H1 (cell line): ENCODE measurements around the gene MUC5AC. TPM values are rescaled to one million over a fixed set of nuclear protein-coding genes. Genes with fewer than 3 reads are reported as not detected.

Experiments
- CTCF ChIA-PET: fragments of 300-600 bp; sonication (Branson Sonifier 250); formaldehyde crosslinking; loops from one replicate; lab custom pipeline; 2021; ENCODE audit not compliant: partially characterized antibody; lab: Charles Lee
- POLR2A ChIA-PET: fragments of 300-600 bp; sonication (Branson Sonifier 250); formaldehyde crosslinking; loops from one replicate; lab custom pipeline; 2021; ENCODE audit warnings: inconsistent platforms; ENCODE audit not compliant: partially characterized antibody; lab: Charles Lee
- DNase-seq, 2 experiments: peaks; one replicate each; pipeline versions ENCODE4 v3.0.0 to v3.0.0-alpha.2; 2010 to 2022; ENCODE audit warnings: low spot score in 2 of 2, low read depth in 1 of 2, mixed read lengths in 1 of 2
- FAIRE-seq: peaks from 2 replicates; lab custom pipeline; 2011; peaks lifted over from hg19 to GRCh38; lab: Jason Lieb, UNC
- H2AFZ ChIP-seq: 2 replicates; pipeline ENCODE4 v1.8.1; 2012; ENCODE audit warnings: low read length, inconsistent platforms
- H2AK5ac ChIP-seq: 2 replicates; pipeline ENCODE4 v1.6.1; 2013; ENCODE audit warnings: low read depth, low read length
- H2BK120ac ChIP-seq: replicated peaks from 2 replicates; pipeline ENCODE3; 2013; ENCODE audit warnings: low read depth, low read length, inconsistent platforms
- H2BK12ac ChIP-seq: 2 replicates; pipeline ENCODE4 v1.6.1; 2013; ENCODE audit warnings: low read depth, low read length
- H2BK15ac ChIP-seq: 2 replicates; pipeline ENCODE4 v1.6.1; 2013; ENCODE audit warnings: low read length
- H2BK20ac ChIP-seq: 2 replicates; pipeline ENCODE4 v1.6.1; 2013; ENCODE audit warnings: low read length
- H2BK5ac ChIP-seq: 2 replicates; pipeline ENCODE4 v1.6.1; 2013; ENCODE audit warnings: low read depth, low read length
- H3K14ac ChIP-seq: 2 replicates; pipeline ENCODE4 v1.6.1; 2013; ENCODE audit warnings: inconsistent platforms; ENCODE audit not compliant: insufficient read length
- H3K18ac ChIP-seq: 2 replicates; pipeline ENCODE4 v1.6.1; 2013; ENCODE audit warnings: low read length; ENCODE audit errors: extremely low read depth
- H3K23ac ChIP-seq: 2 replicates; pipeline ENCODE4 v1.6.1; 2013; ENCODE audit warnings: inconsistent platforms; ENCODE audit not compliant: insufficient read length
- H3K23me2 ChIP-seq: 2 replicates; pipeline ENCODE4 v1.6.1; 2013; ENCODE audit warnings: low read depth, low read length
- H3K27ac ChIP-seq: 2 replicates; pipeline ENCODE4 v1.6.1; 2011; ENCODE audit warnings: low read depth, low read length, inconsistent platforms
- H3K27me3 ChIP-seq, 4 experiments: replicated peaks in 1 of 4; 1 replicate in 1 of 4; 2 replicates in 3 of 4; pipeline versions ENCODE4 v1.6.1 to v1.8.1; 2011 to 2013; ENCODE audit warnings: low read length in 3 of 4, mild to moderate bottlenecking in 3 of 4, inconsistent platforms in 2 of 4, mixed read lengths in 2 of 4, moderate library complexity in 1 of 4; ENCODE audit not compliant: control insufficient read depth in 3 of 4, insufficient read depth in 3 of 4; ENCODE audit errors: extremely low read depth in 1 of 4
- H3K36me3 ChIP-seq, 4 experiments: 2 replicates each; pipeline versions ENCODE4 v1.6.1 to v1.8.1; 2011 to 2013; ENCODE audit warnings: mild to moderate bottlenecking in 4 of 4, low read length in 3 of 4, moderate library complexity in 2 of 4, control low read depth in 1 of 4, inconsistent platforms in 1 of 4; ENCODE audit not compliant: insufficient read depth in 4 of 4, control insufficient read depth in 2 of 4
- H3K4ac ChIP-seq: replicated peaks from 2 replicates; pipeline ENCODE3; 2013; ENCODE audit warnings: low read length, low read depth, mixed read lengths, inconsistent platforms; ENCODE audit not compliant: insufficient read length
- H3K4me1 ChIP-seq, 4 experiments: replicated peaks in 1 of 4; 1 replicate in 1 of 4; 2 replicates in 3 of 4; pipeline versions ENCODE4 v1.6.1 to v1.8.1; 2011 to 2013; ENCODE audit warnings: low read length in 3 of 4, inconsistent platforms in 2 of 4, mixed read lengths in 1 of 4; ENCODE audit not compliant: insufficient read depth in 4 of 4, control insufficient read depth in 3 of 4
- H3K4me2 ChIP-seq, 2 experiments: 2 replicates each; pipeline versions ENCODE4 v1.6.1 to v1.8.1; 2011 to 2013; ENCODE audit warnings: low read depth in 2 of 2, low read length in 2 of 2, control low read depth in 1 of 2, inconsistent platforms in 1 of 2, mild to moderate bottlenecking in 1 of 2; ENCODE audit not compliant: insufficient read depth in 1 of 2
- H3K4me3 ChIP-seq, 4 experiments: fragments of 200-600, 300-600 bp in 1 of 4; sonication (generic), shearing (Covaris generic), sonication (Bioruptor Twin) in 1 of 4; 2 replicates each; pipeline versions ENCODE4 v1.5.1 to v1.8.1; 2011 to 2016; ENCODE audit warnings: low read length in 4 of 4, low read depth in 3 of 4, control low read depth in 2 of 4, inconsistent platforms in 2 of 4, mild to moderate bottlenecking in 2 of 4, mixed read lengths in 1 of 4, moderate library complexity in 1 of 4; ENCODE audit not compliant: insufficient read depth in 2 of 4; ENCODE audit errors: extremely low read depth in 1 of 4
- H3K56ac ChIP-seq: replicated peaks from 2 replicates; pipeline ENCODE3; 2013; ENCODE audit warnings: low read depth, mild to moderate bottlenecking, mixed read lengths, low read length, inconsistent platforms; ENCODE audit not compliant: insufficient read length
- H3K79me1 ChIP-seq: 2 replicates; pipeline ENCODE4 v1.6.1; 2013; ENCODE audit warnings: low read depth, low read length, control low read depth
- H3K79me2 ChIP-seq, 2 experiments: 2 replicates each; pipeline versions ENCODE4 v1.6.1 to v1.8.1; 2012 to 2013; ENCODE audit warnings: low read length in 2 of 2, mild to moderate bottlenecking in 2 of 2, inconsistent platforms in 1 of 2; ENCODE audit not compliant: insufficient read depth in 2 of 2, control insufficient read depth in 1 of 2
- H3K9ac ChIP-seq, 4 experiments: replicated peaks in 1 of 4; 1 replicate in 1 of 4; 2 replicates in 3 of 4; pipeline versions ENCODE4 v1.6.1 to v1.8.1; 2011 to 2013; ENCODE audit warnings: low read depth in 3 of 4, low read length in 3 of 4, control low read depth in 2 of 4, mild to moderate bottlenecking in 2 of 4, moderate library complexity in 2 of 4, inconsistent platforms in 1 of 4; ENCODE audit errors: extremely low read depth in 1 of 4
- H3K9me3 ChIP-seq, 2 experiments: 2 replicates each; pipeline versions ENCODE4 v1.6.1 to v1.8.1; 2012 to 2013; ENCODE audit warnings: mild to moderate bottlenecking in 2 of 2, moderate library complexity in 2 of 2, control low read depth in 1 of 2, inconsistent platforms in 1 of 2, low read depth in 1 of 2, low read length in 1 of 2, mixed read lengths in 1 of 2; ENCODE audit not compliant: insufficient read depth in 2 of 2
- H4K20me1 ChIP-seq, 2 experiments: replicated peaks in 1 of 2; 2 replicates each; pipeline versions ENCODE3 to v1.8.1; 2011 to 2013; ENCODE audit warnings: inconsistent platforms in 2 of 2, low read length in 2 of 2, mild to moderate bottlenecking in 1 of 2; ENCODE audit not compliant: insufficient read depth in 2 of 2, control insufficient read depth in 1 of 2
- H4K5ac ChIP-seq: 2 replicates; pipeline ENCODE4 v1.6.1; 2013; ENCODE audit warnings: low read length, low read depth, mixed read lengths, inconsistent platforms; ENCODE audit not compliant: insufficient read length
- H4K8ac ChIP-seq: 2 replicates; pipeline ENCODE4 v1.8.0; 2013; ENCODE audit warnings: mild to moderate bottlenecking, moderate library complexity, low read length, inconsistent platforms; ENCODE audit not compliant: insufficient read depth; ENCODE audit errors: extremely low read depth
- H4K91ac ChIP-seq: replicated peaks from 2 replicates; pipeline ENCODE3; 2013; ENCODE audit warnings: low read length, mixed read lengths, inconsistent platforms; ENCODE audit not compliant: insufficient read length
- ASH2L ChIP-seq: fragments of 200-600, 300-600 bp; sonication (generic); IDR thresholded peaks from one replicate; pipeline ENCODE4 v1.7.1; 2017; ENCODE audit warnings: low read length
- BACH1 ChIP-seq: IDR thresholded peaks from 2 replicates; pipeline ENCODE4 v1.6.1; 2012; ENCODE audit warnings: low read length, improper control_type of control experiment
- BRCA1 ChIP-seq: IDR thresholded peaks from 2 replicates; pipeline ENCODE4 v1.6.1; 2012; ENCODE audit warnings: low read depth, low read length, improper control_type of control experiment
- POLR2A ChIP-seq, 2 experiments: IDR thresholded peaks; 1 replicate in 1 of 2; 2 replicates in 1 of 2; pipeline ENCODE4 v1.6.1; 2011; ENCODE audit warnings: low read depth in 2 of 2, low read length in 2 of 2, mild to moderate bottlenecking in 2 of 2; ENCODE audit errors: control extremely low read depth in 1 of 2
- POU5F1 ChIP-seq: IDR thresholded peaks from 2 replicates; pipeline ENCODE4 v1.6.1; 2011; ENCODE audit warnings: low read depth, mild to moderate bottlenecking, low read length, moderate library complexity
- RBBP5 ChIP-seq: IDR thresholded peaks from 2 replicates; pipeline ENCODE4 v1.7.1; 2012; ENCODE audit warnings: low read depth, mild to moderate bottlenecking, inconsistent platforms, low read length, moderate library complexity, borderline replicate concordance
- RNF2 ChIP-seq: fragments of 200-900, 300-1000 bp; sonication (generic); IDR thresholded peaks from 2 replicates; pipeline ENCODE4 v1.7.1; 2016; ENCODE audit warnings: borderline replicate concordance, low read depth, mild to moderate bottlenecking, antibody characterized with exemption, low read length; ENCODE audit not compliant: poor library complexity, severe bottlenecking; ENCODE audit errors: missing control alignments
- SP1 ChIP-seq: IDR thresholded peaks from 2 replicates; pipeline ENCODE4 v1.6.1; 2011; ENCODE audit warnings: low read depth, low read length
- TAF1 ChIP-seq: IDR thresholded peaks from 2 replicates; pipeline ENCODE4 v1.6.1; 2011; ENCODE audit warnings: mild to moderate bottlenecking, low read depth, low read length
- TBP ChIP-seq: IDR thresholded peaks from 2 replicates; pipeline ENCODE4 v1.6.1; 2011; ENCODE audit warnings: low read depth, low read length, improper control_type of control experiment
- ZNF274 ChIP-seq: IDR thresholded peaks from 2 replicates; pipeline ENCODE4 v1.7.0; 2012; ENCODE audit warnings: low read length, borderline replicate concordance; ENCODE audit errors: extremely low read depth
- WGBS, 2 experiments: shearing (Covaris generic) in 1 of 2; methylation state at CpG; one replicate each; pipeline versions ENCODE4 v1.1.6 to v1.1.7; 2013 to 2015; ENCODE audit warnings: low lambda C conversion rate in 2 of 2, mixed read lengths in 2 of 2, inconsistent platforms in 1 of 2, low coverage in 1 of 2, missing lambda C conversion rate in 1 of 2; ENCODE audit not compliant: insufficient replicate concordance in 2 of 2, insufficient coverage in 1 of 2, insufficient read length in 1 of 2; ENCODE audit errors: extremely low coverage in 1 of 2, missing lambda C conversion rate in 1 of 2; 5-methylcytosine and 5-hydroxymethylcytosine counted together
- polyA plus RNA-seq, 7 experiments: library from polyadenylated mRNA; depleted of rRNA in 3 of 7; stranded (reverse) in 5 of 7; unstranded in 2 of 7; fragments of >200 nt in 5 of 7; fragments of 200-250 nt in 2 of 7; gene quantifications; 1 replicate in 5 of 7; 2 replicates in 1 of 7; 4 replicates in 1 of 7; pipeline versions ENCODE4 v1.2.1 to v1.2.3, GENCODE V29; 2011 to 2013; ENCODE audit warnings: missing spikeins in 2 of 7, mixed read lengths in 2 of 7
- total RNA-seq: library from RNA; stranded (reverse); fragmentation: NEBNext Ultra II Directional; extraction: Animal tissue kit (Norgen Biotek cat#: 25700); gene quantifications from 2 replicates; pipeline ENCODE4 v1.2.1, GENCODE V29; 2021
- TF ChIP-seq, protein P1 (sequence below): IDR thresholded peaks from 2 replicates; pipeline ENCODE4 v1.6.1; 2012; ENCODE audit warnings: low read length, inconsistent platforms

MUC5AC gene
- total and polyA plus RNA-seq, 2 of the 8 experiments (the other 6 are each of a cell fraction or from before 2014, with no cell fraction given) = not detected

DNA sequence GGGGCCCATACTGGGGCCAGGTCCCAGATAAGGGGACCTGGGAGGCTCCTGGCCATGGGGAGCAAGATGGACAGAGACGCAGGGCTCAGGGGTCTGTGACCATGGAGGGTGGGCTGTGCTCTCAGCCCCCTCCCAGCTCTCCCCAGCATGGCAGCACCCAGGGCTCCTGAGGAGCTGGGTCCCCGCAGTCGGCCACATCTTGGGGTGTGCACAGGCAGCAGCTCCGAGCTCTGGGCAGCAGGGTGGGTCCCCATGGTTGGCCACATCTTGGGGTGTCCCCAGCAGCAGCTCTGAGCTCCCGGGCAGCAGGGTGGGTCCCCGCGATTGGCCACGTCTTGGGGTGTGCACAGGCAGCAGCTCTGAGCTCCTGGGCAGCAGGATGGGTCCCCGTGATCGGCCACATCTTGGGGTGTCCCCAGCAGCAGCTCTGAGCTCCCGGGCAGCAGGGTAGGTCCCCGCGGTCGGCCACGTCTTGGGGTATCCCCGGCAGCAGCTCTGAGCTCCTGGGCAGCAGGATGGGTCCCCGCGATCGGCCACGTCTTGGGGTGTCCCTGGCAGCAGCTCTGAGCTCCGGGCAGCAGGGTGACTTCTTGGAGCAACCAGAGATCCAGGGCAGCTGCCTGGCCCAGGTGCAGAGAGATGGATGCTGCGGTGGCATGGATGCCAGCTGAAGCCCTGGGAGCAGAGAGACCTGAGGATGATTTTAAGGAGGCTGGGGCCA, 46.8 kb downstream of the MUC5AC start:
- no peaks in the 10 kb centered on the region for H4K20me1 ChIP-seq
- H3K79me1 ChIP-seq = no peaks in the 10 kb centered on the region
- no peak overlapping the region for H2BK120ac ChIP-seq
- H4K5ac ChIP-seq = no peak overlapping the region
- no peak overlapping the region for H3K27ac ChIP-seq
- H3K9ac ChIP-seq = no peak overlapping the region
- no peak overlapping the region for H4K91ac ChIP-seq
- no peak overlapping the region for H3K23ac ChIP-seq
- no peak overlapping the region for H4K8ac ChIP-seq
- no peak overlapping the region for H3K4me3 ChIP-seq
- DNase-seq = no peak
- no peak overlapping the region for H3K4me2 ChIP-seq
- no peaks in the 10 kb centered on the region for H3K36me3 ChIP-seq
- H2BK20ac ChIP-seq = no peak overlapping the region
- H3K79me2 ChIP-seq = no peaks in the 10 kb centered on the region
- H3K14ac ChIP-seq = no peak overlapping the region
- H3K4ac ChIP-seq = no peak overlapping the region
- FAIRE-seq = no peak
- H2BK15ac ChIP-seq = no peak overlapping the region
- H2AFZ ChIP-seq = no peak overlapping the region
- WGBS, 2 experiments = 94% methylated on average over 16 of the region's 22 CpGs; no CpG with 5 or more reads in 1 of the 2 experiments
- no peak overlapping the region for H2BK12ac ChIP-seq
- no peaks in the 10 kb centered on the region; a peak in 1 of 7 replicates for H3K4me1 ChIP-seq
- ChIA-PET POLR2A (interaction anchor here (0.7 kb wide), 1 partner anchor 275 kb away, joined by 3 read pairs; no protein-coding TSS in a partner anchor), CTCF (interaction anchor here (0.7 to 2.2 kb wide), 9 partner anchors 22 to 448 kb away, joined by 3 to 6 read pairs (median 3); no protein-coding TSS in a partner anchor)
- H3K27me3 ChIP-seq = 0 out of 7 replicates have a peak, but pooled peaks cover 0 to 2% (median 0%) of the 10 kb centered on the region in 4 experiments
- H3K23me2 ChIP-seq = no peaks in the 10 kb centered on the region; the same call in 1 of the 2 replicates
- H3K9me3 ChIP-seq = peaks cover 6 to 21% of the 10 kb centered on the region in 2 experiments; a peak in 3 of 4 replicates
- H2BK5ac ChIP-seq = no peak overlapping the region
- H3K56ac ChIP-seq = no peak overlapping the region
- no peak overlapping the region for H2AK5ac ChIP-seq
- no peak overlapping the region for H3K18ac ChIP-seq
- no peak for TF ChIP-seq SP1
- no peak for TF ChIP-seq BRCA1
- no peak for TF ChIP-seq TBP
- TF ChIP-seq, protein P1, sequence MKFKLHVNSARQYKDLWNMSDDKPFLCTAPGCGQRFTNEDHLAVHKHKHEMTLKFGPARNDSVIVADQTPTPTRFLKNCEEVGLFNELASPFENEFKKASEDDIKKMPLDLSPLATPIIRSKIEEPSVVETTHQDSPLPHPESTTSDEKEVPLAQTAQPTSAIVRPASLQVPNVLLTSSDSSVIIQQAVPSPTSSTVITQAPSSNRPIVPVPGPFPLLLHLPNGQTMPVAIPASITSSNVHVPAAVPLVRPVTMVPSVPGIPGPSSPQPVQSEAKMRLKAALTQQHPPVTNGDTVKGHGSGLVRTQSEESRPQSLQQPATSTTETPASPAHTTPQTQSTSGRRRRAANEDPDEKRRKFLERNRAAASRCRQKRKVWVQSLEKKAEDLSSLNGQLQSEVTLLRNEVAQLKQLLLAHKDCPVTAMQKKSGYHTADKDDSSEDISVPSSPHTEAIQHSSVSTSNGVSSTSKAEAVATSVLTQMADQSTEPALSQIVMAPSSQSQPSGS = no peak
- TF ChIP-seq RBBP5 = no peak
- no peak for TF ChIP-seq POU5F1
- no peak for TF ChIP-seq RNF2
- no peak for TF ChIP-seq BACH1
- TF ChIP-seq TAF1 = no peak
- no peak for TF ChIP-seq POLR2A (IDR thresholded peaks at IDR 0.05; ENCODE audit: control extremely low read depth in 1 of 2, low read depth in 2 of 2, low read length in 2 of 2)
- TF ChIP-seq ASH2L = no peak
- no peak for TF ChIP-seq ZNF274
